Dedifferentiated amniotic fluid mesenchymal stem cell (primary cell): ENCODE data around the gene NDUFC2.
"Not testable (repeated sequence)": the region's sequence is repeated elsewhere in the genome, so short reads cannot be mapped to it uniquely, and the experiment has no call there.

Source experiments
- DNase-seq: peaks from one replicate; pipeline ENCODE4 v3.0.0-alpha.2; 2016; ENCODE audit errors: extremely low spot score

NDUFC2 gene

GRCh38 chr11:78080084-78080817 lies 589 bp upstream of the NDUFC2 start:
- DNase-seq = no peak

GRCh38 chr11:78078218-78079167 lies 1.2 kb downstream of the NDUFC2 start:
- DNase-seq = no peak

- not testable (repeated sequence) for DNase-seq
Observed at GRCh38 chr11:78077592-78077991, 2.1 kb downstream of the NDUFC2 start.

DNA sequence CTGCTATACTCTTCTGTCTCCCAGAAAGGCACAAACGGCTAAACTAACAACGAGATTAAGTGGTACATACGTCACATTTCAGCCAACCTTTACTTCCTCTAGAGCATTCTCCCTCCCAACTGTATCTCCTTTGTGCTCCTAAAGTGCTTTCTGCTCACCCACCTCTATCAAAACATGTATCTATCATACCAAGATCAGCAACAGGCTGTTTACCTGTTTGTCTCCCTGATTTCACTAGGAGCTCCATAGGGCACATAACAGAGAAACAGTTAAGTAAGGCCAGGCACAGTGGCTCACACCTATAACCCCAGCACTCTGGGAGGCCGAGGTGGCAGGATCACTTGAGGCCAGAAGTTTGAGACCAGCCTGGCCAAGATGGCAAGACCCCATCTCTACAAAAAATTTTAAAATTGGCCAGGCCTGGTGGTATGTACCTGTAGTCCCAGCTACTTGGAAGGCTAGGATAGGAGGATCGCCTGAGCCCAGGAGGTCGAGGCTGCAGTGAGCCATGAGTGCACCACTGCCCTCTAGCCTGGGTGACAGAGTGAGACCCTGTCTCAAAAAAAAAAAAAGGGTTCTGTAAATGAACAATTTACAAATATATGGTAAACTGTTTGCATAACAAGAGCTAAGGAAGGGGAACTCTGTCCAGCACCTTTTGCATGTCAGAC lies 2.8 kb downstream of the NDUFC2 start:
- DNase-seq = no peak

DNA sequence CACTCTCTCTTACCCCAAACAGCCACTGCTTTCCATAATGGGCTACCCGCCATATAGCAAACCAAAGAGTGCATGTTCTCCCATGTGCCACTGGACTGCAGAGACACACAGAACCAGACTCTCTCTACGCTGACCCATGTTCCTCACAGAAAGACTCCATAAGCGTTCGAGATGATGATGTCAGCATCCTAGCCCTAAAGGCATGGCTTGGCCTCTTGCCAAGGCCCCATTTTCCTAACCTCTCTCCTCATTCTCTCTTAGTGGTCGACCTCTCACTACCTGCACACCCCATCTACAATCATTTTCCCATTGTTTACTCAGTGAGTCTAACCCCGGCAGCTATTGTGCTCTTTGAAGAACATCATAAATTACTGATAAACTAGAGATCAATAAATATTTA lies 4.9 kb downstream of the NDUFC2 start:
- DNase-seq = no peak

DNA sequence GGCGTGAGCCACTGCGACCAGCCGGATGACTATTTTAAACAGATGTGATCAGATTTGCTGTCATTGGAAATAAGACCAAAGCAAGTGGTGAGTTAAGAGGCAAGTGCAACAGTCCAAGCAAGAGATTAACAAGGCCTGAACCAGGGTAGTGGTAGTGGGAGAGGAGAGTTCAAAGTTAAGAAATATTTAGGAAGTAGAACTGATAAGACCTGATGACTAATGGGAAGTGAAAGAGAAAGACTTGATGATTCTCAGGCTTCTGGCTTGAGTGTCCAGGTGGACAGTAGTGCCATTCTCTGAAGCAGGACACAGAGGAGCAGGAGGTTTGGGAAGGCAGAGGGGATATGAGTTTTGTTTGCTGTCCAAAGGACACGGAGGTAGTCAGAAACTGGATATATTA lies 7.2 kb downstream of the NDUFC2 start:
- DNase-seq = no peak

- DNase-seq = no peak
Observed at GRCh38 chr11:78071717-78072116, 7.9 kb downstream of the NDUFC2 start.

GRCh38 chr11:78070621-78071020 lies 9.0 kb downstream of the NDUFC2 start:
- DNase-seq = no peak

DNA sequence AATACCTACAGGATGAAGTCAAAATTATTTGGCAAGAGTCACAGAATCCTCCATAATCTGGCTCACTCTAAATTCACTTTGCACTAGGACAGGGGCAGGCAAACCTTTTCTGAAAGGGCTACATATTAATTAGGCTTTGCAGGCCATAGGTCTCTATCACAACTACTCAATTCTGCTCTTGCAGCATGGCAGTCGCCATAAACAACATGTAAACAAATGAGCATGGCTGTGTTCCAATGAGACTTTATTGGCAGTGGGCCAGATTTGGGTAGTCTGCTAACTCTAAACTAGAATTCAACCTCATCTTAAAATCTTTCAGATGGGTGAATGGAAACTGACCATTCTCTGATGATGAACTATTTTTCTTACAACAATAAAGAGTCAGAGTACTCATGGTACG lies 10.2 kb downstream of the NDUFC2 start:
- no peak for DNase-seq

DNA sequence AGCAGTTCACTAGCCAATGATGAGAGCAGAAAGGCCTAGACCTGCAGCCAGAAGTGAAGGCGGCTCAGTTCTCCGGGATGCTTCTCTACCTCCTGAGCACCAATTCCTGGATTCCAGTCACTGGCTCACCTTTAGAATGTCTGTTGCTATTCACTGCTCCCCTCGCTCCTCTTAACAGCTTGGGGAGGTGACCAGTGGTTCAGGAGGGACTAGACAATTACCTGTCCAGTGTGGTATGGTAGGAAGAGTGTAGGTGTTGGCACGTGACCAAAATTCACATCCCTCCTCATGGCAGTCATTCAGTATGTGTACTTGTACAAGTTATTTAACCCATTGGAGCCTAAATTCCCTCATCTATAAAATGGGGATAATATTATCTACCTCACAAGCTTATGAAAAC lies 12.0 kb downstream of the NDUFC2 start:
- DNase-seq = no peak

- no peak for DNase-seq
Observed at GRCh38 chr11:78066471-78066870, 13.2 kb downstream of the NDUFC2 start.

DNA sequence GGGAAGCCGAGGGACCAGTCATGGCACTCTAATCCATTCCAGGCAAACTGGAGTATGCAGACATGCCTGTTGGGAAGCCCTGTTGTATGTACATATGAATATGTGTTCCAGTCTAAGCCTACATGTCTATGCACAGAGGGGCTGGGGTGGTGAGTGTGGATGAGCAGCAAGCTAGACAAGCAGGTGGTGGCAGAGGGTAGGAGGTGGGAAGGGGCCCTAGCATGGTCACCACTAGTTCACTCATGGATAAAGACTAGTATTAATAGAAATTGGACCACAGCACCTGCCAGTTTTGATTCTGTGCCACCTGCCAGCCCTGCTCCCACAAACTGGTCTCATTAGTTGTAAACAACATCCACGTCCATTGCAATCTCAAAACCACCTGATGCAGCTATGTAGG lies 14.5 kb downstream of the NDUFC2 start:
- no peak for DNase-seq

DNA sequence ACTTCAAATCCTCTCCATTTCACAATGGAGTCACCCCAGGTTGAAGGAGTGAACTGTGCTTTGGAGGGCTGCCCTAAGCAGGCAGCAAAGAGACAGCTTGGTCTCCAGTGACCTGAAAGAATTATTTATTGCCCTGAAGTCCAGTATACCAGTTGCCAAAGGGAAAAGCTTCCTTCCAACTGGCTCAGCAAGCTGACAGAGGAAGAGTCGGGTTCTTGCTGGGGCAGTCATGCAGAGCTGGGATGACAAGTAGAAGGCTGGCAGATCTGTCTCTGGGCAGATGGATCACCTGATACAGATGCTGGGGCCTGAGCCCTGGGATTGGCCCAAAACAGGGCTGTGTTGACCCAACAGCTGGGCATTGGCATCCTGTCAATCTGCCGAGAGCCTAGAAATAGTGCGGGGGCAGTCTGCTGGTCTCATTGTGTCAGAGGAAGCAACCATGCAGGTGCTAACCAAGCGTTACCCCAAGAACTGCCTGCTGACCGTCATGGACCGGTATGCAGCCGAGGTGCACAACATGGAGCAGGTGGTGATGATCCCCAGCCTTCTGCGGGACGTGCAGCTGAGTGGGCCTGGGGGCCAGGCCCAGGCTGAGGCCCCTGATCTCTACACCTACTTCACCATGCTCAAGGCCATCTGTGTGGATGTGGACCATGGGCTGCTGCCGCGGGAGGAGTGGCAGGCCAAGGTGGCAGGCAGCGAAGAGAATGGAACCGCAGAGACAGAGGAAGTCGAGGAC lies 16.1 kb downstream of the NDUFC2 start, which contains the start of gene THRSP:
Gene THRSP (plus strand): TSS at position 422 of the 742 bp plus-strand sequence. CDS start 21 bp downstream, at position 443.
- DNase-seq = no peak

- DNase-seq = no peak
Observed at GRCh38 chr11:78062671-78063070, 17.0 kb downstream of the NDUFC2 start.

- DNase-seq = no peak
Observed at GRCh38 chr11:78061921-78062311, 17.7 kb downstream of the NDUFC2 start.

- no peak for DNase-seq
Observed at GRCh38 chr11:78061088-78061920, 18.4 kb downstream of the NDUFC2 start.

DNA sequence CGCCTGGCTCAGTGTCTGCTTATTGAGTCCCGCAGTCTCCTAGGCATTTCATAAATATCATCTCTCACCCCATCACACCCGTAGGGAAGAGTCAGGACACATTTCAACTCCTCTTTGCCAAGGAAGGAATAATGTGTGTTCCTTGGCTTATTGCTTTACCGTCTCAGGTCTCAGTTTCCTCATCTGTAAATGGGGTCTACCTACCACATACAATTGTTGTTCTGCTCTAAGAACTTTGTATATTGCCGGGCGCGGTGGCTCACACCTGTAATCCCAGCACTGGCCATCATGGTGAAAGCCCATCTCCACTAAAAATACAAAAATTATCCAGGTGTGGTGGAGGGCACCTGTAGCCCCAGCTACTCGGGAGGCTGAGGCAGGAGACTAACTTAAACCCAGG lies 19.1 kb downstream of the NDUFC2 start:
- no peak for DNase-seq

GRCh38 chr11:78059749-78060328 lies 19.8 kb downstream of the NDUFC2 start:
- DNase-seq = not testable (repeated sequence)

- no peak for DNase-seq
Observed at GRCh38 chr11:78057462-78058055, 22.1 kb downstream of the NDUFC2 start.

- DNase-seq = no peak
Observed at GRCh38 chr11:78056093-78056492, 23.6 kb downstream of the NDUFC2 start.
